ENCODE results near the gene CX3CL1. TPM values are rescaled to one million over a fixed set of nuclear protein-coding genes. Genes with fewer than 3 reads are reported as not detected.

CX3CL1 gene
- total RNA-seq, 1 experiment from 2014 or later, result 1.7 TPM

DNA sequence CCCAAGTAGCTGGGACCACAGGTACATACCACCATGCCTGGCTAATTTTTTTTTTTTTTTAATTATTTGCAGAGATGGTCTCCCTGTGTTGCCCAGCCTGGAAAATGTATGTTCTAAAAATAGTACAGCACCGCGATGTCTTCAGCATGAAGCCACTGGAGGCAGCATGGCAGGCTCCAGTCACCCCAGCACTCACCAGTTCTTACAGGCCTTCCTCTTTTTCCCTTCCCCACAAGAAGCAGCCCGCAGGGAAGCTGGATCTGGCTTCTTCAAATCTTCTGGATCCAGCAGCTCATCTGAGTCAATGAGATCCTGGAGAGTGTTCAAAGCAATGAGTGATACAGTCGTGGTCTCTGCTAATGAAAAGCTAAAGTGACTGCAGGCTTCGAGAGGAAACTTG lies 58.7 kb downstream of the CX3CL1 start:
- Histone ChIP-seq H2AFZ (ENCODE audit: low read length) (no peak overlapping the region), H3K79me2 (ENCODE audit: insufficient read depth, low read length) (no peaks in the 10 kb centered on the region), H3K9ac (ENCODE audit: extremely low read depth, insufficient read length, low read length) (no peak overlapping the region), H2AK5ac (ENCODE audit: insufficient read length, low read length) (no peak overlapping the region), H2BK15ac (ENCODE audit: low read depth, low read length) (no peak overlapping the region), H3K23me2 (ENCODE audit: insufficient read length, low read depth, low read length, poor library complexity, severe bottlenecking) (no peaks in the 10 kb centered on the region), H3K27ac (ENCODE audit: insufficient read length, low read depth, low read length) (no peak overlapping the region), H2BK5ac (ENCODE audit: insufficient read length, low read length) (no peak overlapping the region), H3K18ac (ENCODE audit: insufficient read length, low read depth, low read length) (no peak overlapping the region), H3K14ac (ENCODE audit: insufficient read depth, low read length) (no peak overlapping the region), H3K23ac (ENCODE audit: insufficient read length, low read depth, low read length) (no peak overlapping the region), H4K91ac (ENCODE audit: insufficient read length, low read depth, low read length) (no peak overlapping the region), H2BK12ac (ENCODE audit: insufficient read length, low read depth, low read length) (no peak overlapping the region), H3T11ph (ENCODE audit: low read length) (no peak overlapping the region), H4K5ac (ENCODE audit: insufficient read length, low read depth, low read length) (no peak overlapping the region), H3K79me1 (ENCODE audit: insufficient read depth, low read depth, low read length, poor library complexity, severe bottlenecking) (no peaks in the 10 kb centered on the region), H3K9me3 (ENCODE audit: control insufficient read depth, low read depth, low read length) (no peaks in the 10 kb centered on the region), H3K4me2 (ENCODE audit: insufficient read depth, insufficient read length, low read length) (no peak overlapping the region), H4K8ac (replicated peaks; ENCODE audit: insufficient read length, low read depth, low read length) (no peak overlapping the region), H2BK20ac (ENCODE audit: low read depth, low read length, poor library complexity, severe bottlenecking) (no peak overlapping the region), H2BK120ac (ENCODE audit: low read depth, low read length, poor library complexity, severe bottlenecking) (no peak overlapping the region), H4K20me1 (ENCODE audit: control insufficient read depth, insufficient read depth, insufficient read length) (no peaks in the 10 kb centered on the region), H3K27me3 (ENCODE audit: insufficient read depth, low read length) (no peaks in the 10 kb centered on the region; the same call in 1 of the 2 replicates), H3K56ac (ENCODE audit: insufficient read length, low read depth, low read length) (no peak overlapping the region), H3K4me1 (ENCODE audit: insufficient read depth, low read length) (no peaks in the 10 kb centered on the region), H3K4ac (ENCODE audit: low read depth, low read length) (no peak overlapping the region)
- H3K27me3 Mint-ChIP-seq (ENCODE audit: low read depth), result no peaks in the 10 kb centered on the region
- TF ChIP-seq, protein P1, sequence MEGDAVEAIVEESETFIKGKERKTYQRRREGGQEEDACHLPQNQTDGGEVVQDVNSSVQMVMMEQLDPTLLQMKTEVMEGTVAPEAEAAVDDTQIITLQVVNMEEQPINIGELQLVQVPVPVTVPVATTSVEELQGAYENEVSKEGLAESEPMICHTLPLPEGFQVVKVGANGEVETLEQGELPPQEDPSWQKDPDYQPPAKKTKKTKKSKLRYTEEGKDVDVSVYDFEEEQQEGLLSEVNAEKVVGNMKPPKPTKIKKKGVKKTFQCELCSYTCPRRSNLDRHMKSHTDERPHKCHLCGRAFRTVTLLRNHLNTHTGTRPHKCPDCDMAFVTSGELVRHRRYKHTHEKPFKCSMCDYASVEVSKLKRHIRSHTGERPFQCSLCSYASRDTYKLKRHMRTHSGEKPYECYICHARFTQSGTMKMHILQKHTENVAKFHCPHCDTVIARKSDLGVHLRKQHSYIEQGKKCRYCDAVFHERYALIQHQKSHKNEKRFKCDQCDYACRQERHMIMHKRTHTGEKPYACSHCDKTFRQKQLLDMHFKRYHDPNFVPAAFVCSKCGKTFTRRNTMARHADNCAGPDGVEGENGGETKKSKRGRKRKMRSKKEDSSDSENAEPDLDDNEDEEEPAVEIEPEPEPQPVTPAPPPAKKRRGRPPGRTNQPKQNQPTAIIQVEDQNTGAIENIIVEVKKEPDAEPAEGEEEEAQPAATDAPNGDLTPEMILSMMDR (conservative IDR thresholded peaks at IDR 0.05), result no peak
- WGBS (ENCODE audit: extremely low coverage, insufficient read length, low lambda C conversion rate), result no CpG with 5 or more reads among the region's 5 CpGs
- no peak overlapping the region for H3K4me3 Mint-ChIP-seq
- no peaks in the 10 kb centered on the region for H3K4me1 Mint-ChIP-seq
- no peak for DNase-seq
- no peaks in the 10 kb centered on the region for H3K9me3 Mint-ChIP-seq
- peaks cover 46 to 79% (median 78%) of the 10 kb centered on the region in 3 experiments for H3K36me3 Mint-ChIP-seq (ENCODE audit: insufficient read depth in 1 of 3, low read depth in 3 of 3)
- no peak overlapping the region; a peak in 1 of 7 replicates for H3K27ac Mint-ChIP-seq

Measured in H9 (cell line).